Measurements from ENCODE around the gene ASCC1.
"Not testable (repeated sequence)": the region's sequence is repeated elsewhere in the genome, so short reads cannot be mapped to it uniquely, and the experiment has no call there.

Gene ASCC1

DNA sequence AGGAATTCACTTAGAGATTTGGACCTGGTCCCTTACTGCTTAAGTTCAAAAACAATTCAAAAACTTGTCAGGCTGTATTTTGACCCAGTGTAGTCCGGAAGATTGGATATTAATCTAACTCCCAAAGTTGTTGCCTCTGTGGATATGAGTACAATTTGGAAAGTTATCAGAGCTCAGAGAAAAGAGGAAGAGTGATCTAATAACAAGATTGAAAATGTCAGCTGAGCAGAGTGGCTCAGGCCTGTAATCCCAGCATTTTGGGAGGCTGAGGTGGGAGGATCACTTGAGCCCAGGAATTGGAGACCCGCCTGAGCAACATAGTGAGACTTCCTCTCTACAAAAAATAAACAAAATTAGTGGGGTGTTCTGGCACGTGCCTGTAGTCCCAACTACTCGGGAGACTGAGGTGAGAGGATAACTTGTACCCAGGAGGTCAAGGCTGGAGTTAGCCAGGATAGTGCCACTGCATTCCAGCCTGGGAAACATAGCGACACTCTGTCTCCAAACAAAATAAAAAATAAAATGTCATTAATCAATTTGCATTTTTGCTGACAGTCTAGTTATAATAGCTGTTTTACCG, 3.2 kb upstream of the ASCC1 start:
- no peak for FAIRE-seq

DNA sequence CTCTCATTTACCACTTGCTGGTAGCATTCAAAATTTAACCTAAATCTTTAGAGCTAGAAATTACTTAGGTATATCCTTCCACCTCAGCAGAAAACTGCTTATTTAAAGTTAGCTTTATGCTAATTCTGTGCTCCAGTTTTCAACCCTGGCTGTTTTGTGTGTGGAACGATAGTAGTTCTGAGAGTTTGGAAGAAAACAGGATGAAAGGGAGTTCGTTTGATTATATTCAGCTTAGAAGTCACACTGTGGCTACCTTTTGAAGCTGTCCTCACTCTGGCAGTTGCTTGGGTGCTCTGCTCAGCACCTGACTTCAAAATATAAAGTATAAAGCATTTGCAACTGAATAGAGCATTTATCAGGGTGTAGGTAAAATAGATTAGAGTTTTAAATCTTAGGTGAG, 2.6 kb upstream of the ASCC1 start:
- no peak for FAIRE-seq

DNA sequence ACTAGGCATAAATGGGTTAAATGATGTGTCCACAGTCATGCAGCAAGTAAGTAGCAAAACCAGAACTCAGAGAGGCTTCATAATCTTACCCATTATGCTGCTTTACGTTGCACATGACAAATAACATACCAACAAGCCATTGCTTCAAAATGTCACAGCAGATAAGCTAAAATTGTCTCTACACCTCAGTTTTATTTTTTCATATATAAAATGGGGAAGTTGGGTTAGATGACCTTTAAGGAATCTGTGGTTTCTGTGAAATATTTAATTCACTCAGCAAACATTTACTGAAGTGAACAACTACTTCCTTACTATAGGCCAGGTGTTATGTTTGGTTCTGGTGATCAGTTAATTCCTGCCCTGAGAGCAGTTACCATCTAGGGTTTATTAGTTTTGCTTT, 2.2 kb upstream of the ASCC1 start:
- FAIRE-seq = no peak

DNA sequence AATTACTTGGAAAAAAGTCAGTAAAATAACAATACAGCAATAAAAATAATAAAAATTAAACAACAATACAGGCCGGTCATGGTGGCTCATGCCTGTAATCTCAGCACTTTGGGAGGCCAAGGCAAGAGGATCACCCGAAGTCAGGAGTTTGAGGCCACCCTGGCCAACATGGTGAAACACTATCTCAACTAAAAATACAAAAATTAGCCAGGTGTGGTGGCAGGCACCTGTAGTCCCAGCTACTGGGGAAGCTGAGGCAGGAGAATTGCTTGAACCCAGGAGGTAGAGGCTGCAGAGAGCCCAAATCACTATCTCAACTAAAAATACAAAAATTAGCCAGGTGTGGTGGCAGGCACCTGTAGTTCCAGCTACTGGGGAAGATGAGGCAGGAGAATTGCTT, 4.2 kb downstream of the ASCC1 start:
- FAIRE-seq = not testable (repeated sequence)

DNA sequence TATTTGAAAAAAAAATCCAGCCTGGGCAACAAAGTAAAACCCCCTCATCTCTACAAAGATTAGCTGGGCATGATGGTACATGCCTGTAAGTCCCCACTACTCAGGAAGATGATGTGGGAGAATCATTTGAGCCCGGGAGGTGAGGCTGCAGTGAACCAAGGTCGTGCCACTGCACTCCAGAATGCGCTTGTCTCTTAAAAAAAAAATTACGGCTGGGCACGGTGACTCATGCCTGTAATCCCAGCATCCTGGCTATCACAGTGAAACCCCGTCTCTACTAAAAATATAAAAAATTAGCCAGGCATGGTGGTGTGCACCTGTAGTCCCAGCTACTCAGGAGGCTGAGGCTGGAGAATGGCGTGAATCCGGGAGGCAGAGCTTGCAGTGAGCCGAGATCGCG, 4.7 kb downstream of the ASCC1 start:
- FAIRE-seq = not testable (repeated sequence)

DNA sequence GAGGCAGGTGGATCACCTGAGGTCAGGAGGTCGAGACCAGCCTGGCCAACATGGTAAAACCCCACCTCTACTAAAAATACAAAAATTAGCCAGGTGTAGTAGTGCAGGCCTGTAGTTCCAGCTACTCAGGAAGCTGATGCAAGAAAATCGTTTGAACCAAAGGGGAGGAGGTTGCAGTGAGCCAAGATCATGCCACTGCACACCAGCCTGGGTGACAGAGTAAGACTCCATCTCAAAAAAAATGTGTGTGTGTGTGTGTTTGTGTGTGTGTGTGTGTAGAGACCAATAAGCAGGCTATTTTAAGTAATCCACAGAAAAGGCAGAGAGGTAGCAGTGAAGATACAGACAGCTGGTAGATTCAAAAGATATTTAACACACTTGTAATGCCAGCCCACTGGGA, 7.5 kb downstream of the ASCC1 start:
- not testable (repeated sequence) for FAIRE-seq

DNA sequence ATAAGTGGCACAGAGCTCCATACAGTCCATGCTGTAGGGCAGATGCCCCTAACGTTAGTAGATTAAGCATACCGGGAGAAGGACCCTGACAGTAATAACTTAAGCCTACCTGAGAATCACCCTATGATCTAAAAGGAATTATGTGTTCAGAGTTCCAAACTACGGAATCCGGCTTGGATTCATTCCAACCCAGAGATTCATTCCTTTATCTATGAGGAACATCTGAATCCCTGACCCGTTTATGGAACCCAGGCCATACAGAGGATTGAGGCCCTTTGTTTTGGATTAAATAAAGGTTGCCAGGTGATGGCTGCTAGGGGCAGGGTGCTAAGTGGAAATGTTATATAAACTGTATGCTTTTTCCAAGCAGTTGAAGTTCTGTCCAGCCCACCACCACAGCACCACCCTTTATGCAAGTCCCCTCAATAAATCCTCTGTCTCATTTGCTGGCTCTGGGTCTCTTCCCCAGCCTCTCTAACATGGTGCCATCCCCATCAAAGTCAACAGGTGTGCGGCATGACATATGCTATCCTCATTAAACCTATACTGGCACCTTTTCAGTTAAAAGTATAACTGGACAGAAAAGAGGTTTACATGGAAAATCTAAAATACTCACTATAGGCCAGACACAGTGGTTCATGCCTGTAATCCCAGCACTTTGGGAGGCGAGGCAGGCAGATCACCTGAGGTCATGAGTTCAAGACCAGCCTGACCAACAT, 9.4 kb downstream of the ASCC1 start:
- FAIRE-seq = no peak

DNA sequence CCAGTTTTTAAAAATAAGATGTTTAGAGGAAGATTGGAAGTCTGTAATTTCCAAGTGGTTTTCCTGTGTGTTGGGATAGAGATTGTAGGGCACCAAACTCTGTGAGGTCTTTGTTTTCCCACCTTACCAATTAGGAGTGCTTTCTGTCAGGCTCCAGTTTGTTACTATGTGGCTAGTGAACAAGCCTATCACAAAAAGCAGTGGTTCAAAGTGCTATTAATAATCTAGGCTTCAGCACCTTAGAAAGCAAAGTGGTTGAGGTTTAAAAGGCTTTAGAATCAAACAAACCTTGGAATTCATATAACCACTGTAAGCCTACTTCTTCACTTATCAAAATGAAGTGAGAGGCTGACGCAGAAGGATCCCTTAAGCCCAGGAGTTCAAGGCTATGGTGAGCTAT, 11.4 kb downstream of the ASCC1 start:
- FAIRE-seq = no peak

DNA sequence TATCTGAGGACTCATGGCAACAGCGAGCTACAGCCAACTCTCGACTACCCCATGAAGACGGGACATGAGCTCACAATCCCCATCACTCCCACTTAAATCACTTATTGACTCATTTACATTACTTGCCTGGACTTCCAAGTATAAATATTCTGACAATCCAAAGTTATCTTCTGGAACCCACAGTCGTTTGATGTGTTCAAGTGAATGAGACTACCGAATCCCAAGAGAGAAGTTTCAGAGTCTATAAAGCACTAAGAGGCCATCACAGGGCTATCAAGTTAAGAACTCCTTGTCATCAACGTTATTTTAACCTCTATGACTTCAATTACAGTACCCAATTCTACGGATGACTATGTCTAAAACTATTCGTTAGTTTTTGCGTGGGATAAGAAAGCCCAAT, 11.8 kb downstream of the ASCC1 start:
- no peak for FAIRE-seq

DNA sequence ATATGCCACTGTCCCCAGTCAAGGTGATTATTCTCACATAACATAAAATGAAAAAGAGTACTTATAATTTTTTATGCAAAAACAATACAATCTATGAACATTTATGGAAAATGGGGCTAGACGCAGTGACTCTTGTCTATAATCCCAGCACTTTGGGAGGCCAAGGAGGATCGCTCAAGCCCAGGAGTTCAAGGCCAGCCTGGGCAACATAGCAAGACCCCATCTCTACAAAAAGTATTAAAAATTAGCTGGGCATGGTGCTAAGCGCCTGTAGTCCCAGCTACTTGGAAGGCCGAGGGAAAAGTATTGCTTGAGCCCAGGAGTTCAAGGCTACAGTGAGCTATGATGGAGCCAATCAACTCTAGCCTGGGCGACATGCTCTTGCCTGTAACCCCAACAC, 14.8 kb downstream of the ASCC1 start:
- FAIRE-seq = no peak

DNA sequence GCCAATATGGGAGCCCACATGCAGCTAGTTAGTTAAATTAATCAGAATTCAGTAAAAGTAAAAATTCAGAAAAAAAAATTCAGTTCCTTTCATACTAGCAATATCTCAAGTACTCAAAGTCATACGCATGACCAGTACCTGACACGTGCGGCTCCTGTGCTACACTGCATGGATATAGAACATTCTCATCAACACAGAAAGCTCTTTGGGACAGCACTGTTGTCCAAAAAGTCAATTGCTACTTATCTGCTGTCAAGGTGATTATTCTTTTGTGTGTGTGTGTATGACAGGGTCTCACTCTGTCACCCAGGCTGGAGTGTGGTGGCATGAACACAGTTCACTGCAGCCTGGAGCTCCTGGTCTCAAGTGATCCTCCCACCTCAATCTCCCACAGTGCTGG, 15.2 kb downstream of the ASCC1 start:
- FAIRE-seq = no peak

DNA sequence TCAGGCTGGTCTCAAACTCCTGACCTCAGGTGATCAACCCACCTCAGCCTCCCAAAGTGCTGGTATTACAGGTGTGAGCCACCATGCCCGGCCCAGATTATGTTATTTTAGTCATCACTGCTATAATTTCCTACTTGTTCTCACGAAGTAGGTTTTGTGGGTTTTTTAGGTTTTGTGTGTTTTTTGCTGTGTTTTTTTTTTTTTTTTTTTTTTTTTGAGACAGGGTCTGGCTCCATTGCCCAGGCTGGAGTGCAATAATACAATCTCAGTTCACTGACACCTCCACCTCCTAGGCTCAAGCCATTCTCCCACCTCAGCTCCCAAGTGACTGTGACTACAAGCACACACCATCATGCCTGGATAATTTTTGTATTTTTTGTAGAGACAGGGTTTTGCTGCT, 21.1 kb downstream of the ASCC1 start:
- FAIRE-seq = no peak

DNA sequence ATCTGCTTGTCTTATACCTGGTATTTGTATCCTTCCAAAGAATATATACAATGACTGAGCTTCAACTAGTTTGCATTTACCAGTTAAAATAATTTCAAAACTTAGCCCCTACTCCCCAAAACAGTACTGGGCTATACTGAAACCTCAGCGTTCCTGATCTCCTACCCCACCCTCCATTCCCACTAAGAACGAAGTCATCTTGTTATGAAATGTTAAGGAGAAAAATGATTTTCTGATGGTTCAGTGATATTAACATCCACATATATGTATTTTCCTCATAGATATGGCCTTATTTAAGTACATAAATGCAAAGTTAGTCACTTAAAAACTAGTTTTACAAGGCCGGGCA, 29.1 kb downstream of the ASCC1 start:
- no peak for FAIRE-seq

DNA sequence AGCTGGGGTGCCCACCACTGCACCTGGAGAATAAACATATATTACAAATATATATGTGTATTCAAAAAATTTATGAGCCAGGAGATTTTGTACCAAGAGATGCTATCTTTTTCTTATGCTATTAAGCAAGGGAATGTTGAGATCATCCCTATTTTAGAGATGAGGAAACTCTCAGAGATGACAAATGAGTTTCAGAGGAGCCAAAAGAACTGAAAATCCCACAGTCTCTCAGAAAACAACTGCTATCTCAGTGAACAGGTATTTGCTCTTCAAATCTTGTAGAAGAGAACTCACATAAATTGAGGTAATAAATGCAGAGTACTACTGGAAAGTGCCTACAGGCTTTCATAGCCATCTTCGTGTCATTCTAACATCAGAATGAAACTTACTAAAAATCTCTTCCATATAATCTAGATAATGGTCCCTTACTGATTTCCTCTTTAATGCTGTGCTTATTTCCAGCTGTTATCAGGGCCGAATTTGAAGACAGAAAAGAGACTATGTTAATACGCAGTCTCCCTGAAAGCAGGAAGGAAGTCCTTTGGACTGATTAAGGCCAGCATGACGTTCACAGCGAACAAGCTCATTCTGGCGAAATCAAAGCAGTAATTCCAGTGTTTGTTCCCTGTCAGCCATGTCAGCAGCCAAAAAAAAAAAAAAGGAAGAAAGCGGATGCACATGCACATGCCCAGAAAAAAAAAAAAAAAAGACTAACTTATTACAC, 29.7 kb downstream of the ASCC1 start:
- FAIRE-seq = no peak

DNA sequence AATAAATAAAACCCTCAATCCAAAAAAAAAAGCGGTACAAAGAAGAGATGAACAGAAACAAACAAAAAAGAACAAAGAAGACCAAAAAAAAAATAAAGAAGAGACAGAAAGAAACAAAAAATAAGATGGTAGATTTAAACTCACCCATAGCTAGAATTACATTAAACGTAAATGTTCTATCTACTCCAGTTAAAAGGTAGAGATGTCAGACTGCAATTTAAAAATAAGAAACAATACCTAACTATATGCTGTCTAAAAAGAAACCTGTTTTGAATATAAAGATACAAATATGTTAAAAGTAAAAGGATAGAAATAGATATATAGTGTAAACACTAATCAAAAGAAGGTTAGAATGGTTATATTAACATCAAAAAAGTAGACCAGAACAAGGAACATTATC, 31.9 kb downstream of the ASCC1 start:
- FAIRE-seq = peak; percentile 57

DNA sequence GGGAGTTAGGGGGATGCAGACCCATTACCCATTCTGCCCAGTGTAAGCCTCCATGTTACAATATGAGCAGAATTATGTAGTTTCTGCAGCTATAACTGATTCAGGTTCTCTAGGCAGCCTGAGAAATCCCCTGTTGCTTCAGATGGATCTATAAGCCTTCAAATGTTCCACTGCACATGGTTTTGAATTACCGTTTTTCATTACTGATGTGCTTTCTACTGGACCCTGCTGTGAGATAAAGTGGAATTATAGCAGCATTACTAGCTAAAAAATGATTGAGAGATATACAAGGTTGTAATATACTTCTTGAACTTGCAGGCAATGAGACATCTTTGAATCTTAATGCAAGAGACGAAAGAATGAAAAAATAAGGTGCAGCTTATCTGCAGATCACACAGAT, 38.6 kb downstream of the ASCC1 start:
- FAIRE-seq = no peak

DNA sequence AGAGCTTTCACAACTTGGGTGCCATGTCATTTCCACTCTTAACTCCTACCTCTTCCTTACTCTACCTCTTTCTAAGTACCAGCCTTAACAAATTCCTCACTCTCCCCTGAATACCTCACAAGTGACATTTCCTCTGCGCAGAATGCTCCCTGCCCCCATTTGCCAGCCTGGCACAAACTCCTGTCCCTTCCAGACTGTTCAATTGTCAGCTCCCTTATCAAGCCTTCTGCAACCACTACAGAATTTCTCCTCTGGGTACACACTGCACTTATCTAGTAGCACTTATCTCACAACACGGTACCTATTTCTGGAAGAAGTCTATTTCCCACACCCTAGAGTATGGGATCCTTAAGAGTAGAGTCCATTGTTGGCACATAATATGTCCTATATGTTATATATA, 39.4 kb downstream of the ASCC1 start:
- no peak for FAIRE-seq

DNA sequence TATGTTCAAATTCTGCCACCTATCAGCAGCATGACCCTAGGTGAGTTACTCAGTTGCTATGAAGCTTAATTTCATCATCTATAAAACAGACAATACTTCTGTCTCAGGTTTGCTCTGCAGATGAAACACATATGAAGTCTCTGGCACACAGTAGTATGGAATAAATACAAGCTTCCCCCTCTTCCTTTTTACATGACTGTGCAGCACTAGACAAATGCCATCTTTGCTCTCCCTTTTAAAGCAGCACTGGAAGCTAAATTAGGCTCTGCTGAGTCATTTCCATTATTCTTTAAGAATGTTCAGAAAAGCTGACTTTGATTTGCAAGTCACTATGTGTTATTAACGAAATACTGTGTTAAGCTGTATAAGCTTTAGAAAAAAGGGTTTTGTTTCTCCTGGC, 40.9 kb downstream of the ASCC1 start:
- no peak for FAIRE-seq

DNA sequence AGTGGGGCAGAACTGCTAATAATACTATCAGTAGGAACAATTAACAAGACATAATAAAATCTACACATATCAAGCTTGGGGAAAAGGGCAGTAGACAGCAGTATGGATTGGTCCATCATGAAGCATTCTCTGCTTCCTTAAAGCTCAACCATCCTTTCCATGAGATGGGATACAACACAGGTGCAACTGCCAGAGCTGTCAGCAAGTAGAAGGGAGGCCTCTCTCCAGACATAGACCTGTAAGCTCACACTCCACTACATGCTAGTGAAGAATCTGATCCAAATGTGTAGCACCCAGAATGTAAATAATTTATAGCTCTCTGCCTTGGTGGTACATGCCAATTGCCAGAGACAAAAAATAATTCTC, 41.8 kb downstream of the ASCC1 start:
- no peak for FAIRE-seq

DNA sequence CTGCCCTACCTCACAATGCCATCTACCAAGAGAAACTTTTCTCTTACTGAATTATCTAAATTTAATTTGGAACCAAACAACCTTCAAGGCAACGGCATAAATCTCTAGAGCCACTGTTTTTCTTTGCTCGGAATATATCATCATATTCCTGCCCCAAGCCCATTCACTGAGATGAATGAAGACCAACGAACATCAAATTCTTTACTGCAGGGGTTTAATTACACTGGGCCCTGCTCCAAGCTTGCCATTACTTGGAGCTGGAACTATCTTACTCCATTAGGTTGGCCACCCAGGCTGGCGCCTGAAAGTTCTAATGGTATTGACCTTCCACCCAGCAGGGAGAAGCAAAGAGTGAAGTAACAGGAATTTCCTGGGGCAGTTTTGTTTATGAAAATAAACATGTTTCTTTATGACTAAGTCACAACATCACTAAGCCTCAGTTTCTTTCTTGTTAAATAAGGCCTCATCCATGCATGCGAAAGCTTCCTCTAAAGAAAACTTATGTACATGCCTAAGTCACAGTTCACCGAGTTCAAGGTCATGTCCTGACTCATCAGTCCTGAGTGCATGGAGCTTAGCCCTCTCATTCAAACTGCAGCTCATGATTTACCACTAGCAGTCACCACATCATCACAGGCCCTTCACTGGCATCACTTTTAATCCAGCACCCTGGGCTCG, 42.3 kb downstream of the ASCC1 start:
- no peak for FAIRE-seq

DNA sequence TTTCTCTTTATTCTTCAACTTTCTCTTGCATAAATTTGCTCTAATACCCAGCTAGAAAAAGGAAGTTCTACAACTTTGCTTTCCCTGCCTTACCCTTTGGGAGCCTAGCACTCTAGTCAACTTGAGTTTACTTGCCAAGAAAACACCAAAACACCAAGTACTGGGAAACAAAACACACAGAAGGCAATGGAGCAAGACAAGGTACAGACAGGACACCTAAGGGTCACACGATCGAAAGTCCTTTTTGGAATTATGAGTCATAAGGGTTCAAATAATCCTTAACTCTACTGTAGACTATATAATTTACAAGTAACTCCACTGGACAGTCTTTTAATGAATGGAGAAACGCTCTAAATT, 42.8 kb downstream of the ASCC1 start:
- no peak for FAIRE-seq

DNA sequence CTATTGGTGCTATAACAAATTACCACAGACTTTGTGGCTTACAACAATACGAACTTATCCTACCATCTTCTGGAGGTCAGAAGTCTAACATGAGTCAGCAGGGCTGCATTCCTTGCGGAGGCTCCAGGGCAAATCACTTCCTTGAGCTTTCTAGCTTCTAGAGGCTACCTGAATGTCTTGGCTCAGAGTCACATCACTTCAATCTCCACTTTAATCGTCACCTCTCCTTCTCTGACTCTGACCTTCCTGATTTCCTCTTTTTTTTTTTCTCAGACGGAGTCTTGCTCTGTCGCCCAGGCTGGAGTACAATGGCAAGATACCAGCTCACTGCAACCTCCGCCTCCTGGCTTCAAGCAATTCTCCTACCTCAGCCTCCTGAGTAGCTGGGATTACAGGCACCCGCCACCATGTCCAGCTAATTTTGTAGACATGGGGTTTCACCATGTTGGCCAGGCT, 44.9 kb downstream of the ASCC1 start:
- FAIRE-seq = peak; percentile 31

DNA sequence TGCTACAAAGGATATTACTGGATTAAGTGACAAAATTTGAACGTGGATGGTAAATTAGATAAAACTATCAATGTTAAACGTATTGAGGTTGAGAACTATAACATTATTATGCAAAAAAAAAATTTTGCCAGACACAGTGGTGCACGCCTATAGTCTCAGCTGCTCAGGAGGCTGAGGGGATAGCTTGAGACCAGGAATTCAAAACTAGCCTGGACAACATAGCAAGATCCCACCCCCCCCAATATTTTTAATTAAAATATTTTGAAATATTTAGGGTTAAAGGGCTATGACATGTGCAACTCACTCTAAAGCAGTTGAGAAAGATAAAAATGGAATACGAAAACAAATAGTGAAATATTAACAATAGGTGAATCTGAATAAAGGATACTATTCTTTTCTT, 45.3 kb downstream of the ASCC1 start:
- no peak for FAIRE-seq

DNA sequence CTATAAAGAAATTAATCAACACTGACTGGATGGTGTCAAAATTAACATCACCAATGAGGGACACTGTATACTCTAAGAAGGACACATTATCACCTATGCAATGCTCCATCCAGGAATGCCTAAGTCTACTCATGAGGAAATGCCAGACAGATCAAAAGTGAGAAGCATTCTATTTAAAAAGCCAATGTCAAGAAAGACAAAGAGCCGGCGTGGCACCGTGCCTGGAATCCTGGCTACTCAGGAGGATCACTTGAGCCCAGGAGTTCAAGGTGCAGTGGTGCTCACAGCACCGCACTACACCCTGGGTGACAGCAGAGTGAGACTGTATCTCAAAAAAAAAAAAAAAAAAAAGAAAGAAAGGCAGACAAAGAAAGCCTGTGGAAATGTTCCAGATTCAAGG, 45.8 kb downstream of the ASCC1 start:
- FAIRE-seq = no peak
